ENCODE results near the gene LYL1. TPM values are rescaled to one million over a fixed set of nuclear protein-coding genes. Genes with fewer than 3 reads are reported as not detected.
A peak's percentile ranks its signal among the peaks of the same experiment; 100 is the strongest.

LYL1 gene
- total and polyA plus RNA-seq, 2 donors (not counting 1 experiment from before 2014, with no cell fraction given): 112 to 125 TPM

DNA sequence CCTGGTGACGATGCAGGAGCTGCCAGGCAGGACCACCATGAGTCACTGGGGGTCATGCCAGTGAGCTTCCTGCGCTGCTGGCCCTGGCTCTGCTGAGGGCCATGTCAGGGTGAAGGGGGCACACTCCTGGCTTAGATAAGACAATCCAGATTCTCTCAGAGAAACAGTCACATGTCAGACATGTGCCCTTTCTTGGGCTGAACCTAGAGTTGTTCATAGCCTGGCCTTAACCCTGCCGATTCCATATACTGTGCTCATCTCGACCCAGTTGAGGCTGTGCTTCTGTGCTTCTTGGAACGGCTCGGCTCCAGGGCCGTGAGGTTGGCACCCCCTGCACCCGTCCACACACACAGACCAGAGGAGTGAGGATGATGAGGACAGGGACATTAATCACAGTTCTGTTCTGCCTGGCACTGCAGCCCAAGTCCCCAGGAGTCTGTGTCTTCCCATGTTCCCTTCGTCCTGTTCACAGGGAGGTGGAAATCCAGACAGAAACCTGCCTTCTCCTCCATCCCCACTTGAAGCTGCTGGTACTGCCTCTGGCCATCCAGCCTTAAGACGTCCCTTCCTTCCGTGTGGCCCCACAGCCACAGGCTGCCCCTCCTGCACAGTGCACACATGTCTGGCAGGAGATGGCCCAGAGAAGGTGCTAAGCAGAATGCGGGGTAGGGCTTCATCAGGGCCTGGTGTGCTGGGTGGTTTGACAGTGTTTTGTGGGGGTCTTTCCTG lies 50.0 kb downstream of the LYL1 start:
- intact Hi-C loops (cut with micrococcal nuclease): no loop called here
- H3K4me3 Mint-ChIP-seq: no peak overlapping the region
- Histone ChIP-seq H3K4me2 (replicated peaks; ENCODE audit: low read depth, low read length, poor library complexity, severe bottlenecking) (no peak overlapping the region), H3K79me2 (ENCODE audit: control insufficient read depth, insufficient read depth, low read length) (no peaks in the 10 kb centered on the region), H3K27ac (ENCODE audit: low read length in 2 of 2) (no peak overlapping the region), H3K9me3 (ENCODE audit: control extremely low read depth in 1 of 3, control insufficient read depth in 2 of 3, insufficient read depth in 1 of 3, low read length in 2 of 3) (peaks cover 0 to 3% (median 0%) of the 10 kb centered on the region in 3 donors), H4K20me1 (ENCODE audit: control insufficient read depth, insufficient read depth, low read length, poor library complexity, severe bottlenecking) (no peaks in the 10 kb centered on the region), H3K36me3 (replicated peaks in 1 of 2; ENCODE audit: control extremely low read depth in 1 of 2, control insufficient read depth in 1 of 2, extremely low read depth in 1 of 2, insufficient read depth in 2 of 2, low read length in 1 of 2) (no peaks in the 10 kb centered on the region), H2AFZ (ENCODE audit: insufficient read depth, low read depth, low read length, poor library complexity, severe bottlenecking) (no peak overlapping the region), H3K9ac (ENCODE audit: low read length) (no peak overlapping the region), H3K4me3 (ENCODE audit: control extremely low read depth in 1 of 5, extremely low read depth in 1 of 5, insufficient read depth in 1 of 5, low read depth in 2 of 5, low read length in 4 of 5) (no peak overlapping the region), H3K27me3 (replicated peaks in 1 of 4; ENCODE audit: control extremely low read depth in 1 of 4, control insufficient read depth in 3 of 4, insufficient read depth in 4 of 4, low read length in 3 of 4) (peaks cover 0 to 36% (median 11%) of the 10 kb centered on the region in 4 experiments), H3K4me1 (ENCODE audit: control insufficient read depth in 2 of 2, insufficient read depth in 2 of 2, low read length in 2 of 2) (peaks cover 9% of the 10 kb centered on the region in 2 donors)
- ChIA-PET POLR2A (no interaction called here), CTCF (interaction anchor here (2.2 to 3.9 kb wide), 2 partner anchors 9 to 42 kb away, joined by 9 to 25 read pairs; no protein-coding TSS in a partner anchor)
- H3K4me1 Mint-ChIP-seq: peaks cover 5% of the 10 kb centered on the region
- WGBS (ENCODE audit: insufficient coverage): 90% methylated on average over 7 of the region's 12 CpGs
- TF ChIP-seq EZH2 (IDR thresholded peaks at IDR 0.05; ENCODE audit: borderline replicate concordance, insufficient read depth, low read depth, low read length, poor library complexity, severe bottlenecking): no peak
- TF ChIP-seq, protein P1, sequence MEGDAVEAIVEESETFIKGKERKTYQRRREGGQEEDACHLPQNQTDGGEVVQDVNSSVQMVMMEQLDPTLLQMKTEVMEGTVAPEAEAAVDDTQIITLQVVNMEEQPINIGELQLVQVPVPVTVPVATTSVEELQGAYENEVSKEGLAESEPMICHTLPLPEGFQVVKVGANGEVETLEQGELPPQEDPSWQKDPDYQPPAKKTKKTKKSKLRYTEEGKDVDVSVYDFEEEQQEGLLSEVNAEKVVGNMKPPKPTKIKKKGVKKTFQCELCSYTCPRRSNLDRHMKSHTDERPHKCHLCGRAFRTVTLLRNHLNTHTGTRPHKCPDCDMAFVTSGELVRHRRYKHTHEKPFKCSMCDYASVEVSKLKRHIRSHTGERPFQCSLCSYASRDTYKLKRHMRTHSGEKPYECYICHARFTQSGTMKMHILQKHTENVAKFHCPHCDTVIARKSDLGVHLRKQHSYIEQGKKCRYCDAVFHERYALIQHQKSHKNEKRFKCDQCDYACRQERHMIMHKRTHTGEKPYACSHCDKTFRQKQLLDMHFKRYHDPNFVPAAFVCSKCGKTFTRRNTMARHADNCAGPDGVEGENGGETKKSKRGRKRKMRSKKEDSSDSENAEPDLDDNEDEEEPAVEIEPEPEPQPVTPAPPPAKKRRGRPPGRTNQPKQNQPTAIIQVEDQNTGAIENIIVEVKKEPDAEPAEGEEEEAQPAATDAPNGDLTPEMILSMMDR (IDR thresholded peaks at IDR 0.05): no peak
- no peak overlapping the region for H3K27ac Mint-ChIP-seq
- ATAC-seq (ENCODE audit: low read depth) (no peak), DNase-seq (no peak)
- H3K9me3 Mint-ChIP-seq (ENCODE audit: insufficient read depth): no peaks in the 10 kb centered on the region
- H3K27me3 Mint-ChIP-seq: peaks cover 35% of the 10 kb centered on the region

DNA sequence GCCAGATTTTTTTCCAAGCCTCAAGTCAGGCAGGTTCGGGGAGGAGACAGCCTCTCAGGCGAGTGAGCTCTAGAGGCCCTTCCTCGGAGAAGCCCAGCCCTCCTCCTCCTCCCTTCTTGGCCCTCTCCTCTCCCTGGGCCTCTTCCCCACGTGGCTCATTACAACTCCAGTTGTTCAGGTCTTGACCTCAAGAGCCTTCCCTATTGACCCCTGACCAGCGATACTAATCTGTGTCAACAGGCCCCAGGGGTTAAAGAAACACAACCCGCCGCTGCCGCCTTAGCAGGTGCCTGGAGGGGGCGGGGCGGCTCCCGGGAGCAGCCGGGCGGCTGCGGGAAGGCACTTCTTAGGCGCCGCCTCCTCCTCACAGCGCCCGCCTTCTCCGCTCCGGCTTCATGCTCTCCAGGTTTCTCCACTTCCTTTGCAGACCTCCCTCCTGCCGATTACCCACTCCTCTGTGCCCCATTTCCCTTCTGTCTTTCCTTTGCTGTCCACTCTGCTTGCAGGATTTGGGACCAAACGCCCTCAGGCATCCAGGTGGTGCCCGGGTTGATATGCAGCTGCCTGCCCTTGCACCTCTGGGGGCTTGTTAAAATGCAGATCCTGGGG lies 51.0 kb downstream of the LYL1 start:
- Histone ChIP-seq H2AFZ (ENCODE audit: insufficient read depth, low read depth, low read length, poor library complexity, severe bottlenecking) (peak overlapping the region; percentile 56), H4K20me1 (ENCODE audit: control insufficient read depth, insufficient read depth, low read length, poor library complexity, severe bottlenecking) (no peaks in the 10 kb centered on the region), H3K4me3 (ENCODE audit: control extremely low read depth in 1 of 5, extremely low read depth in 1 of 5, insufficient read depth in 1 of 5, low read depth in 2 of 5, low read length in 4 of 5) (no peak overlapping the region), H3K9ac (ENCODE audit: low read length) (no peak overlapping the region), H3K36me3 (replicated peaks in 1 of 2; ENCODE audit: control extremely low read depth in 1 of 2, control insufficient read depth in 1 of 2, extremely low read depth in 1 of 2, insufficient read depth in 2 of 2, low read length in 1 of 2) (no peaks in the 10 kb centered on the region), H3K79me2 (ENCODE audit: control insufficient read depth, insufficient read depth, low read length) (no peaks in the 10 kb centered on the region), H3K4me2 (replicated peaks; ENCODE audit: low read depth, low read length, poor library complexity, severe bottlenecking) (peak overlapping the region; percentile 58), H3K27me3 (replicated peaks in 1 of 4; ENCODE audit: control extremely low read depth in 1 of 4, control insufficient read depth in 3 of 4, insufficient read depth in 4 of 4, low read length in 3 of 4) (peaks cover 0 to 36% (median 11%) of the 10 kb centered on the region in 4 experiments), H3K4me1 (ENCODE audit: control insufficient read depth in 2 of 2, insufficient read depth in 2 of 2, low read length in 2 of 2) (peaks cover 9% of the 10 kb centered on the region in 2 donors), H3K9me3 (ENCODE audit: control extremely low read depth in 1 of 3, control insufficient read depth in 2 of 3, insufficient read depth in 1 of 3, low read length in 2 of 3) (peaks cover 0 to 3% (median 0%) of the 10 kb centered on the region in 3 donors), H3K27ac (ENCODE audit: low read length in 2 of 2) (no peak overlapping the region)
- POLR2A ChIA-PET: interaction anchor here (0.6 kb wide), 1 partner anchor 1271 kb away, joined by 4 read pairs; no protein-coding TSS in a partner anchor
- Mint-ChIP-seq H3K27ac (no peak overlapping the region), H3K4me3 (peak overlapping the region; percentile 30), H3K4me1 (peaks cover 5% of the 10 kb centered on the region), H3K9me3 (ENCODE audit: insufficient read depth) (no peaks in the 10 kb centered on the region), H3K27me3 (peaks cover 40% of the 10 kb centered on the region)
- intact Hi-C loops (cut with micrococcal nuclease): no loop called here
- ATAC-seq (ENCODE audit: low read depth): no peak
- TF ChIP-seq, protein P1 (IDR thresholded peaks at IDR 0.05): no peak
- TF ChIP-seq EZH2 (IDR thresholded peaks at IDR 0.05; ENCODE audit: borderline replicate concordance, insufficient read depth, low read depth, low read length, poor library complexity, severe bottlenecking): no peak
- CTCF ChIA-PET: interaction anchor here (3.9 kb wide), 1 partner anchor 10 kb away, joined by 25 read pairs; no protein-coding TSS in a partner anchor
- no peak for DNase-seq
- 7% methylated on average over 23 of the region's 23 CpGs for WGBS (ENCODE audit: insufficient coverage)
